GM19023 (cell line): ENCODE results near the gene CAPN11.
A peak's percentile ranks its signal among the peaks of the same experiment; 100 is the strongest.
"Not testable (repeated sequence)": the region's sequence is repeated elsewhere in the genome, so short reads cannot be mapped to it uniquely, and the experiment has no call there.

ENCODE experiments used
- ATAC-seq: cut with Tn5 transposase; IDR thresholded peaks from one replicate; pipeline ENCODE4 v1.9.1; 2021; ENCODE audit warnings: mild to moderate bottlenecking, moderate library complexity; ENCODE audit not compliant: unreplicated experiment

CAPN11 gene

GRCh38 chr6:44129841-44130322 is 28.7 kb upstream of the CAPN11 start:
- ATAC-seq, result no peak

- ATAC-seq, result no peak
Observed at GRCh38 chr6:44131892-44132291, 26.7 kb upstream of the CAPN11 start.

DNA sequence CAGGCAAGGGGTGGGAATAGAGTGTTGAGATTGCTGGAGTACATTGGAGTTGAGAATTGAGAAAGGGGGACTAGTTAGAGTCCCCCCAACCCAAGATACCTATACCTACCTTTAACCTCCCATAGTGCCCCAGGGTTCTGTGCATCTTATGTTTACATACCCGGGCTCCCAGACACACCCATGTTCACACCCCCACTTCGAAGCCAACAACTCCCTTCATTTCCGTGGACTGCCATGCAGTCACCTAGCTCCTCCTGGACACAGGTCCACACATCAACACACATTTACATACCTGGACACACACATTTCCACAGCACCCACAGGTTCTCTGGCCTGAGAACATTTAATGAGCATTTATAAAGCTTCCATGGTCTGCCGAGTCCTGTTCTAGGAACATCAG is 26.1 kb upstream of the CAPN11 start:
- ATAC-seq, result no peak

DNA sequence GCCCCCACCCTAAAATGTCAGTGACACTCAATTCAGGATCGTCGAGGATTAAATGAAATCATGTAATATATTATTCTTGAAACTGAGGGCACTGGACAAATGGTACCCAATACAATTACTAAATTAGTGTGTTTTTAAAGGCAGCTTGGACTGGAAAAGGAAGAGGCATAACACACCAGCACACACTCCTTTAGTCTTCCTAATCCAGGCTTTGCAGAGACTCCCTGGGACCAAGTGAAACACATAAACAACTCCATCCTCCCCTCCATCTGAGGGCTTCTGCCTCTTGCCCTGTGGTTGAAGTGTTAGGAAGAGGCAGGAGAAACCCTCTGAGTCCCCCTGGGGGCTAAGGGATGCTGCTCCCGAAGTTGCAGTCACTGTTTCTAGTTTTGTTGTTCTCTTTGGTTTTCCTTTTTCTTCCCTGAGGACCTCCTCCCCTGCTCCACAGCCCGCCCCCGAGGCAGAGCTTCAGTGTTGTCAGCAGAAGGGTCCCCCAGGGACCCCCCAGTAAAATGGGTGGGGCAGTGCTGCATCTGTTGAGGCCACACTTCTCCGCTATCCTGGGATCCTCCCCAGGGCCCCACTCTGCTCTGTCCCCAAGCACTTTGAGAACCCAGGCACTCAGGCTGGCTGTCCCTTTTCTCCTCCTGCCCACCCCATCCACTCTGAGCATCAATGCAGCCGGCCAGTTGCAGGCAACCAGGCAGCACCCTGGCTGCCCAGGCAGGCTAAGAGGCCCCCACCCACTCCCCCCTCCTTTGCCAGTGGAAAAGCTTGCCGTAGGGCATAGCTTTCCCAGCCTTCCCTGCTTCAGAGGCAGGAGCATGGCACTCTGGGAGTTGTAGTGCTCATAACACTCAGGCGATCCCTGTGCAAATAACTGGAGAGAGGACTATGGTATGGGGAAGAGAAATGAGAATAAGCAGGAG is 25.4 kb upstream of the CAPN11 start:
- no peak for ATAC-seq

DNA sequence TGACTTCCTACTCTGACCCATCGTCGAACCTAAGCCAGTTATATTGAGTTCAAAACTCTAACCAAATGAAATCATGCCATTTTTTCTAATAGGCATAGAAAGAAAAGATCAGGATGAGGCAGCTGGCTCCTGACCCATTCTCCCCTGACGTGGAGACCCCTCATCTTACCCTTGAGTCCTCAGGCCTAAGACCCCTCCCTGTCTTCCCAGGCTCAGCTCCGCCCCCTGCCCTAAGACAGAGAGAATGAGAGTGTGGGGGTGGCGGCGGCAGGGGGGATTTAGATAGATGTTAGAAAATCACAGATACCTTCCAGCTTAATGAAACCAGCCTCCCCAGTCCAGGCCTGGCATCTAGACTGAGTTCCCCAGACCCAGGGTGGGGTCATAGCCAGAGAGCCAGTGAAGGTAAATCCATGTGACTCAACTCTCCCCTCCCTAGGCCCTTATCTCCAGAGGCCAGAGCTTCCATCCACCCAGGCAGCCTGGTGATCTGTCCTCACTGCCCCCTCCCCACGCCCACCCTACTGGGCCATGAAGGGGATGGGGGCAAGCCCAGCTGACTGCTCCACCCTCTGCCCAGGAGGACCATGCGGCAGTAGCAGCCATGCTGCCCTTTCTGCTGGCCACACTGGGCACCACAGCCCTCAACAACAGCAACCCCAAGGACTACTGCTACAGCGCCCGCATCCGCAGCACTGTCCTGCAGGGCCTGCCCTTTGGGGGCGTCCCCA is 24.5 kb upstream of the CAPN11 start:
- no peak for ATAC-seq

- ATAC-seq, result no peak
Observed at GRCh38 chr6:44135173-44135758, 23.4 kb upstream of the CAPN11 start.

GRCh38 chr6:44135875-44136274 is 22.7 kb upstream of the CAPN11 start:
- ATAC-seq, result no peak

DNA sequence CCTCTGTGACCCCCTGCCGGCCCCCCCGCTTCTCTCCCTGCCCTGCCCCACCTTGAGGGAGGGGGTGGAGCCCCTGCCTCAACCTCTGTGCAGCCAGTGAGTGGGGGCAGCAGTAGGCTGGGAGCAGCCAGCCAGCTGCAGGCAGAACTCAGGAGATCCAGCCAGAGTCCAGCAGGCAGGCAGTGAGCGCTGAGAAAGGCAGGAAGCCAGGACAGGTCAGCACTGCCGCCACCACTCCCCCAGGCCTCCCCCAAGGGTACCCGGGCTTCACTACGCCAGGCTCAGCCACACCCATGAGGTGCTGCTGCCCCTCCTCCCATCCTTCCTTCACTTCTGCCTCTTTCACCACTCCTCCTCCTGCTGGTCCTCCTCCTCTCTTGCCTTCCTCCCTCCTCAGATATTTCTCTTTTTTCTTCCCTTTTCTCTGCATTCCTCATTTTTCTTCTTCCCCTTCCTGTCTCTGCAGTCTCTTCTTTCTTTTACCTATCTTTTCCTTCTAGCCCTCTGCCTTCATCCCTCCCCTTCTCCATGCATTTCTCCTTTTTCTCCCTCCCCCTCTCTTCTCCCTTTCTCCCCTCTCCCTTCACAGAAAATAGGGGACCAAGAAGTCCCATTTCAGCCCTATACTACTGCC is 19.8 kb upstream of the CAPN11 start:
- no peak for ATAC-seq

- ATAC-seq, result no peak
Observed at GRCh38 chr6:44139351-44139743, 19.3 kb upstream of the CAPN11 start.

- no peak for ATAC-seq
Observed at GRCh38 chr6:44142835-44143234, 15.8 kb upstream of the CAPN11 start.

DNA sequence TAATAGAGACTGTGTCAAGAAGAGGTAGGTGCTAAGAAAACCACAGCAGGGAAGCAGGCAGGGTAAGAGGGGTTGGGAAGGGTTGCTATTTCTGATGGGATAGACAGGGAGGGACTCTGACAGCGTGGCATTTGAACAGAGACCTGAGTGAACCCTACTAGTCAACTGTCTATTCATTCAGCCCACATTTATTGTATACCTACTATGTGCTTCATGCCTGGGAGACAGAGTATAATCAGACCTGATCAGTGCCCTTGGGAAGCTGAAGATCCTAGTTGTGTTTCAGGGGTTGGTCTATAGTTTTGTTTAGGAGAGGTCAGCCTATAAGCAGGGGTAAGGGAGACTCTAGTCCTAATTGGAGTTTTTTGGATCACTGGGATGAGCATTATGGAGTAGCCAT is 14.9 kb upstream of the CAPN11 start:
- no peak for ATAC-seq

GRCh38 chr6:44144536-44144935 is 14.1 kb upstream of the CAPN11 start:
- not testable (repeated sequence) for ATAC-seq

DNA sequence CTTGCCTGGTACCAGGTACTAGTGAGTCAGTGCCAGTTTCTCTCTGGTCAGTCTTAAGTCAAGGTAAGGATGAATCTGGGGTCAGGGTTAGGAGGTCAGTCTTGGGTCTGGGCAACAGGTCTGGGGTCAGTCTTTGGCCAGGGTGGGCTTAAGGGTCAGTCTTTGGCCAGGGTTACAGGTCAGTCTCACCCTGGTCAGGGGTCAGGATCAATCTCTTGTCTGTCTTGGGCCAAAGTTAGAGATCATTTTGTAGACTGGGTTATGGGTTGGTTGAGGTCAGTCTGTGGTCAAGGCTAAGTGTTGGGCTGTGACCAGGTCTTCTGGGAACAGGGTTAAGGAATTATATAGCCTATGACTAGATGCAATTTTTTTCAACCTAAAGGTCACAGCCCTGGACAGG is 12.8 kb upstream of the CAPN11 start:
- ATAC-seq, result no peak

- ATAC-seq, result no peak
Observed at GRCh38 chr6:44146685-44147084, 11.9 kb upstream of the CAPN11 start.

DNA sequence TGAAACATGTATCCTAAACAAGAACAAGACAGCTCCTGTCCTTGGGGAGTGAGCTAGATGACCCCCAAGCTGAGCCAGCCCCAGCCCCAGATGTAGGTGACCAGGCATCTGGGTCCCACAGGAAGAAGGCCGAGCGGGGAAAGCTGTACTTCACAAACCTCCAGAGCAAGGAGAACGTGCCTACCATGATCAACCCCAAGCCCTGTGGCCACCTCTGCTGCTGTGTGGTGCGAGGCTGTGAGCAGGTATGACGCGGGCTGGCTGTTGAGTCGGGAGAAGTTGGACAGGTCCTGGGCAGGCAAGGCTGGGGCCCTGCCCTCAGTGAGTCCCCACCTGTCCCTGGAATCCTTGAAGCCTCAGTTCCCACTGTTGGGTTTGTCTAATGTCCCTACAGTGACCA is 11.4 kb upstream of the CAPN11 start:
- ATAC-seq, result no peak

GRCh38 chr6:44148306-44148705 is 10.3 kb upstream of the CAPN11 start:
- ATAC-seq, result no peak

DNA sequence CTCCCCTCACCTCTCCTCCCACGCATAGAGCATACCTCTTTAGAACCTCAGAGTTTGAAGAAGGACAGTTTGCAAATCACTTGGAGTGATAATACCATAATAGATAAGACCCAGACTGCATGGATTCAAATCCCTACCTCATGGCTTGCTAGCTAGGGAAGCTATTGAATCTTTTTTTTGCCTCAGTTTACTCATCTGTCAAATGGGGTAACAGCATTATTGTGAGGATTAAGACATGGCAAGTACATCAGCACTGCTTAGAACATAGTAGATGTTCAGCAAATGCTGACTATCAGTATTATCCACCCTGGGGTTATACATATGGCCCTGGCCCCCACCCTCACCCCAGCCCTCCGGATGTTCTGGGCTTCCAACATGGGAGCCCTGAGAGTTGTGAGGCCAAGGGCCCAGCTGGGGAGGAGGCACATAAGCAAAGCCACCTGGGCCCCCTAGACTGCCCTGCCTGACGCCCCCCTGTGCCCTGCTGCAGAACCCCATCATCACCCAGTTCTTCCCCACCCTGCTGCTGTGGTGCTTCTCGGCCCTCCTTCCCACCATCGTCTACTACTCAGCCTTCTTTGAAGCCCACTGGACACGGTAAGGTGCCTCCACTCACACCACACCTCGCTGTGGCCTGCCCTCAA is 9.1 kb upstream of the CAPN11 start:
- no peak for ATAC-seq

DNA sequence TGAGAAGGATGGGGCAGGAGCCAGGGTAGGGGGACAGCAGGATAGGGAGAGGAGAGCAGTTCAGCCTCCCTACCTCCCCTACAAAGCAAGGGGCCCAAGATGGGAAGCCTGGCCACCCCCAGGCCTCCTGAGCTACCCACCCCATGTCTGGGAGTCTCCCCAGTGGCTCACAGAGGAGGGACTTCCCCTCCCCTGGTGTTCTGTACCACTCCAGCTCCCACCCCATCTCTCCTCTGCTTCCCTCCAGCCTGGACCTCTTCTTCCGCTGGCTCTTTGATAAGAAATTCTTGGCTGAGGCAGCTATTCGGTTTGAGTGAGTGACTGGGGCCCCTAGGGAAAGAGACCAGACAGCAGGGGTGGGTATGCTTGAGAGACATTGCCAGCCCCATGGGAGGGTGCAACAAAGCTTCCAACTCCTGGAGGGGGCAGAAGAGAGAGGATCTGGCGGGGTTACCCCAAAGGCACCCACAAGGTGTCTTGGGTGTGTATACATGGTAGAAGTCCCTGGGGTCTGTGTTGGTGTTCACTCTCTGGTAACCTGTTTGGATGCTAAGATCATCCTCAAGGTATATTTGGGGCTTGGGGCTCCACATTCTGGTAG is 8.2 kb upstream of the CAPN11 start:
- no peak for ATAC-seq

- ATAC-seq, result peak; percentile 78
Observed at GRCh38 chr6:44151348-44152108, 7.1 kb upstream of the CAPN11 start.

GRCh38 chr6:44152109-44152461 is 6.5 kb upstream of the CAPN11 start:
- ATAC-seq, result no peak
